NCI-H2107 treated with DMSO at 0.1 percent for 48 hours (cell line): ENCODE data around the gene PLCXD1.
"Not testable (repeated sequence)": the region's sequence is repeated elsewhere in the genome, so short reads cannot be mapped to it uniquely, and the experiment has no call there.

Source experiments
- DNase-seq: peaks from one replicate; lab custom pipeline; 2025; ENCODE audit not compliant: unreplicated experiment; lab: John Stamatoyannopoulos, UW

The PLCXD1 gene

GRCh38 chrX:316351-317325, 35.5 kb downstream of the PLCXD1 start:
- DNase-seq = no peak

GRCh38 chrX:317424-318067, 36.4 kb downstream of the PLCXD1 start:
- no peak for DNase-seq

GRCh38 chrX:318068-318738, 37.0 kb downstream of the PLCXD1 start:
- DNase-seq = no peak

GRCh38 chrX:318739-319578, 37.8 kb downstream of the PLCXD1 start, which contains the start of gene GTPBP6:
Gene GTPBP6, minus strand, starts transcription at chrX:318796. Its CDS starts 9 bp downstream, at chrX:318787.
- DNase-seq = no peak

- DNase-seq = no peak
These were observed 38.5 kb downstream of the PLCXD1 start for GRCh38 chrX:319579-320125.

- DNase-seq = no peak
These were observed 39.1 kb downstream of the PLCXD1 start for GRCh38 chrX:320126-320783.

- DNase-seq = no peak
These were observed 42.8 kb downstream of the PLCXD1 start for GRCh38 chrX:323721-324628.

GRCh38 chrX:324664-325063, 43.5 kb downstream of the PLCXD1 start:
- DNase-seq = not testable (repeated sequence)

GRCh38 chrX:327660-328126, 46.5 kb downstream of the PLCXD1 start:
- DNase-seq = no peak

GRCh38 chrX:329291-329910, 48.2 kb downstream of the PLCXD1 start:
- no peak for DNase-seq

GRCh38 chrX:330141-330725, 49.1 kb downstream of the PLCXD1 start:
- DNase-seq = not testable (repeated sequence)

- DNase-seq = no peak
These were observed 49.6 kb downstream of the PLCXD1 start for GRCh38 chrX:330726-331150.

GRCh38 chrX:331151-331824, 50.1 kb downstream of the PLCXD1 start:
- DNase-seq = no peak

- no peak for DNase-seq
These were observed 50.8 kb downstream of the PLCXD1 start for GRCh38 chrX:331825-332495.

GRCh38 chrX:332496-332860, 51.3 kb downstream of the PLCXD1 start:
- DNase-seq = no peak

- no peak for DNase-seq
These were observed 51.9 kb downstream of the PLCXD1 start for GRCh38 chrX:332916-333610.
